DND-41 (cell line): Measurements from ENCODE around the gene SAMD13.

Experiments used
- EZH2 ChIP-seq: IDR thresholded peaks from 3 replicates; pipeline ENCODE4 v1.6.1; 2012; ENCODE audit warnings: borderline replicate concordance, low read depth, mild to moderate bottlenecking, moderate library complexity, low read length, inconsistent platforms; ENCODE audit not compliant: severe bottlenecking
- TF ChIP-seq, protein P1 (sequence below): IDR thresholded peaks from 2 replicates; pipeline ENCODE4 v1.5.1; 2012; ENCODE audit warnings: borderline replicate concordance, low read length, moderate library complexity, mild to moderate bottlenecking; ENCODE audit not compliant: poor library complexity, severe bottlenecking; ENCODE audit errors: extremely low read depth

- TF ChIP-seq, protein P1, sequence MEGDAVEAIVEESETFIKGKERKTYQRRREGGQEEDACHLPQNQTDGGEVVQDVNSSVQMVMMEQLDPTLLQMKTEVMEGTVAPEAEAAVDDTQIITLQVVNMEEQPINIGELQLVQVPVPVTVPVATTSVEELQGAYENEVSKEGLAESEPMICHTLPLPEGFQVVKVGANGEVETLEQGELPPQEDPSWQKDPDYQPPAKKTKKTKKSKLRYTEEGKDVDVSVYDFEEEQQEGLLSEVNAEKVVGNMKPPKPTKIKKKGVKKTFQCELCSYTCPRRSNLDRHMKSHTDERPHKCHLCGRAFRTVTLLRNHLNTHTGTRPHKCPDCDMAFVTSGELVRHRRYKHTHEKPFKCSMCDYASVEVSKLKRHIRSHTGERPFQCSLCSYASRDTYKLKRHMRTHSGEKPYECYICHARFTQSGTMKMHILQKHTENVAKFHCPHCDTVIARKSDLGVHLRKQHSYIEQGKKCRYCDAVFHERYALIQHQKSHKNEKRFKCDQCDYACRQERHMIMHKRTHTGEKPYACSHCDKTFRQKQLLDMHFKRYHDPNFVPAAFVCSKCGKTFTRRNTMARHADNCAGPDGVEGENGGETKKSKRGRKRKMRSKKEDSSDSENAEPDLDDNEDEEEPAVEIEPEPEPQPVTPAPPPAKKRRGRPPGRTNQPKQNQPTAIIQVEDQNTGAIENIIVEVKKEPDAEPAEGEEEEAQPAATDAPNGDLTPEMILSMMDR, result no peak
- no peak for TF ChIP-seq EZH2
Observed at GRCh38 chr1:84327830-84328229, 26.3 kb downstream of the SAMD13 start.
